ENCODE measurements around the gene MLLT3.

MLLT3 gene

DNA sequence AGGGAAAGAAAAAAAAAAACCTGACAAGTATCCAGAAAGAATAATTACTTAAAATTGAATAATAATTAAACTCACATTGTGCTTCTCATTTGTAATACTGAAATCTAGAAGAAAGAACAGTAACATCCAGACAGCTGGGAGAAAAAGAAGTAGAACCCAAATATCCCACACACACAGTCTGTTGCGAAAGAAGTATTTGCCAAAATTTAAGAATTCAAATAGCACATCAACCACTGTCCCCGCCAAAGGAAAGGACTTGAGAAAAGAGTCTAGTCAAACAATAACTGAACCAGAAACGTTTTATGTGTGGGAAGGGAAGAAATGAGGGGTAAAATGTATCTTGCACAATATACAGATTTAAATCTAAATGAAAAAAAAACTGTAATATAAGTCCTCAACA lies 202.8 kb downstream of the MLLT3 start:
- DNase-seq (ENCODE audit: low read depth), result no peak
- no peak overlapping the region for H3K4me3 ChIP-seq (ENCODE audit: control insufficient read depth, low read depth, low read length)
- TF ChIP-seq, protein P1, sequence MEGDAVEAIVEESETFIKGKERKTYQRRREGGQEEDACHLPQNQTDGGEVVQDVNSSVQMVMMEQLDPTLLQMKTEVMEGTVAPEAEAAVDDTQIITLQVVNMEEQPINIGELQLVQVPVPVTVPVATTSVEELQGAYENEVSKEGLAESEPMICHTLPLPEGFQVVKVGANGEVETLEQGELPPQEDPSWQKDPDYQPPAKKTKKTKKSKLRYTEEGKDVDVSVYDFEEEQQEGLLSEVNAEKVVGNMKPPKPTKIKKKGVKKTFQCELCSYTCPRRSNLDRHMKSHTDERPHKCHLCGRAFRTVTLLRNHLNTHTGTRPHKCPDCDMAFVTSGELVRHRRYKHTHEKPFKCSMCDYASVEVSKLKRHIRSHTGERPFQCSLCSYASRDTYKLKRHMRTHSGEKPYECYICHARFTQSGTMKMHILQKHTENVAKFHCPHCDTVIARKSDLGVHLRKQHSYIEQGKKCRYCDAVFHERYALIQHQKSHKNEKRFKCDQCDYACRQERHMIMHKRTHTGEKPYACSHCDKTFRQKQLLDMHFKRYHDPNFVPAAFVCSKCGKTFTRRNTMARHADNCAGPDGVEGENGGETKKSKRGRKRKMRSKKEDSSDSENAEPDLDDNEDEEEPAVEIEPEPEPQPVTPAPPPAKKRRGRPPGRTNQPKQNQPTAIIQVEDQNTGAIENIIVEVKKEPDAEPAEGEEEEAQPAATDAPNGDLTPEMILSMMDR (IDR thresholded peaks at IDR 0.05; ENCODE audit: control insufficient read depth, insufficient read depth, low read depth, low read length, missing control alignments), result no peak

GRCh38 chr9:20418485-20418884 lies 203.8 kb downstream of the MLLT3 start:
- TF ChIP-seq, protein P1 (IDR thresholded peaks at IDR 0.05; ENCODE audit: control insufficient read depth, insufficient read depth, low read depth, low read length, missing control alignments), result no peak
- DNase-seq (ENCODE audit: low read depth), result no peak
- H3K4me3 ChIP-seq (ENCODE audit: control insufficient read depth, low read depth, low read length), result no peak overlapping the region

DNA sequence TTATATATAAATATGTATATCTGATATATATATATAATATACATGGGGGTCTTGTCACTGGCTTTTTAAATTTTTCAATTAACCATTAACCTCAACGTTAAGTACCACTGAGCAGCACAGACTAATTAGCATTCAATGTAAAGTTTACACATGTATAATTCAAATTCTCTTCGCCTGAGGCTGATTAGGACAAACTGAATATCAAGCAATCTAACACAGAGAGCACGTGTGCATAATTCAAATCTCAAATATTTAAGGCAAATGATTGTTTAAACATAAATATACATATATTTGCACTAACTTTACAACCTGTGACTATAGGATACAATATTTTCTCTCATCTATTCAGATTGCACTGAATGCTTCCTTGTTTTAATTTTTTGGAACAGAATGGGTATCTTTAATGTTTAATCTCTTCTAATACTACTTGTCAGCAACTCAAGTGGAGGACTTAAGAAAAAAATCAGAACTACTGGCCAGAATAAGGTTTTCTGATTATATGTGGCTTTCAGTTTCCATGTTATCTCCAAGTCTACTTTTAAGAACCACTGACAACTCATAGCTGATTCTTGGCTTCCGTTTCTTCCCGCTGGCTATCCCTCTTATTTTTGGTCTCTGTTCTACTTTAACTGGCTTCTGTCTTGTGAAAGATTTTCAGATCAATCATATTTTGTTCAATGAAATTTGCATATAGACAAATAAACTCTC lies 204.8 kb downstream of the MLLT3 start:
- TF ChIP-seq, protein P1 (IDR thresholded peaks at IDR 0.05; ENCODE audit: control insufficient read depth, insufficient read depth, low read depth, low read length, missing control alignments), result no peak
- DNase-seq (ENCODE audit: low read depth), result no peak
- H3K4me3 ChIP-seq (ENCODE audit: control insufficient read depth, low read depth, low read length), result no peak overlapping the region

DNA sequence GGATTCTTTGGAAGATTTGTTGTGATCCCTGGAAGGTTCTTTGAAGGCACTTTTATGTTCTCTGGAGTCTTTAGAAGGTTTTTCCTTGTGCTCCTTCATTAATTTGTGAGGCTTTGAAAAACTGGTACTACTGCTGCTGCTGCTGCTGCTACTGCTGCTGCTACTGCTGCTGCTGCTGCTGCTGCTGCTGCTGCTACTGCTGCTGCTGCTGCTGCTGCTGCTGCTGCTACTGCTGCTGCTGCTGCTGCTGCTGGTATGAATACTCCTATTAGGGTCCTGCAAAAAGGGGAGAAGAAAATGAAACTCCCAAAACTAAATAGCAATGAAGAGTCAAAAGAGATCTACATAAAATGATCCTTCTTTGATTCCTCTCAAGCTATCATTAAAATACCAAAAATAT lies 208.1 kb downstream of the MLLT3 start:
- TF ChIP-seq, protein P1 (IDR thresholded peaks at IDR 0.05; ENCODE audit: control insufficient read depth, insufficient read depth, low read depth, low read length, missing control alignments), result no peak
- no peak for DNase-seq (ENCODE audit: low read depth)
- H3K4me3 ChIP-seq (ENCODE audit: control insufficient read depth, low read depth, low read length), result no peak overlapping the region

GRCh38 chr9:20409321-20410092 lies 212.8 kb downstream of the MLLT3 start:
- no peak overlapping the region for H3K4me3 ChIP-seq (ENCODE audit: control insufficient read depth, low read depth, low read length)
- TF ChIP-seq, protein P1 (IDR thresholded peaks at IDR 0.05; ENCODE audit: control insufficient read depth, insufficient read depth, low read depth, low read length, missing control alignments), result no peak
- DNase-seq (ENCODE audit: low read depth), result no peak

GRCh38 chr9:20408513-20408912 lies 213.8 kb downstream of the MLLT3 start:
- TF ChIP-seq, protein P1 (IDR thresholded peaks at IDR 0.05; ENCODE audit: control insufficient read depth, insufficient read depth, low read depth, low read length, missing control alignments), result no peak
- no peak overlapping the region for H3K4me3 ChIP-seq (ENCODE audit: control insufficient read depth, low read depth, low read length)
- DNase-seq (ENCODE audit: low read depth), result no peak
